ENCODE results near the gene ICAM4. TPM values are rescaled to one million over a fixed set of nuclear protein-coding genes. Genes with fewer than 3 reads are reported as not detected.

ICAM4 gene, protein sequence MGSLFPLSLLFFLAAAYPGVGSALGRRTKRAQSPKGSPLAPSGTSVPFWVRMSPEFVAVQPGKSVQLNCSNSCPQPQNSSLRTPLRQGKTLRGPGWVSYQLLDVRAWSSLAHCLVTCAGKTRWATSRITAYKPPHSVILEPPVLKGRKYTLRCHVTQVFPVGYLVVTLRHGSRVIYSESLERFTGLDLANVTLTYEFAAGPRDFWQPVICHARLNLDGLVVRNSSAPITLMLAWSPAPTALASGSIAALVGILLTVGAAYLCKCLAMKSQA
- 0.36 TPM in 1 of 5 replicates, not detected in the others for total RNA-seq (2022; extraction: Qiagen RNA extraction; ENCODE audit: low read depth)

DNA sequence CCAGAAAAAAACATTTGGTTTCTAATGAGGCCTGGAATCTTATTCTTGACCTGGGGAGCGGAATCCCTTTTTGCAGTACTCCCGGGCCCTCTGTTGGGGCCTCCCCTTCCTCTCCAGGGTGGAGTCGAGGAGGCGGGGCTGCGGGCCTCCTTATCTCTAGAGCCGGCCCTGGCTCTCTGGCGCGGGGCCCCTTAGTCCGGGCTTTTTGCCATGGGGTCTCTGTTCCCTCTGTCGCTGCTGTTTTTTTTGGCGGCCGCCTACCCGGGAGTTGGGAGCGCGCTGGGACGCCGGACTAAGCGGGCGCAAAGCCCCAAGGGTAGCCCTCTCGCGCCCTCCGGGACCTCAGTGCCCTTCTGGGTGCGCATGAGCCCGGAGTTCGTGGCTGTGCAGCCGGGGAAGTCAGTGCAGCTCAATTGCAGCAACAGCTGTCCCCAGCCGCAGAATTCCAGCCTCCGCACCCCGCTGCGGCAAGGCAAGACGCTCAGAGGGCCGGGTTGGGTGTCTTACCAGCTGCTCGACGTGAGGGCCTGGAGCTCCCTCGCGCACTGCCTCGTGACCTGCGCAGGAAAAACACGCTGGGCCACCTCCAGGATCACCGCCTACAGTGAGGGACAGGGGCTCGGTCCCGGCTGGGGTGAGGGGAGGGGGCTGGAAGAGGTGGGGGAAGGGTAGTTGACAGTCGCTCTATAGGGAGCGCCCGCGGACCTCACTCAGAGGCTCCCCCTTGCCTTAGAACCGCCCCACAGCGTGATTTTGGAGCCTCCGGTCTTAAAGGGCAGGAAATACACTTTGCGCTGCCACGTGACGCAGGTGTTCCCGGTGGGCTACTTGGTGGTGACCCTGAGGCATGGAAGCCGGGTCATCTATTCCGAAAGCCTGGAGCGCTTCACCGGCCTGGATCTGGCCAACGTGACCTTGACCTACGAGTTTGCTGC, at the start of gene ICAM4:
Gene ICAM4, plus strand, starts transcription at position 153 of the 935 bp plus-strand sequence. Its CDS starts 58 bp downstream, at position 211.

DNA sequence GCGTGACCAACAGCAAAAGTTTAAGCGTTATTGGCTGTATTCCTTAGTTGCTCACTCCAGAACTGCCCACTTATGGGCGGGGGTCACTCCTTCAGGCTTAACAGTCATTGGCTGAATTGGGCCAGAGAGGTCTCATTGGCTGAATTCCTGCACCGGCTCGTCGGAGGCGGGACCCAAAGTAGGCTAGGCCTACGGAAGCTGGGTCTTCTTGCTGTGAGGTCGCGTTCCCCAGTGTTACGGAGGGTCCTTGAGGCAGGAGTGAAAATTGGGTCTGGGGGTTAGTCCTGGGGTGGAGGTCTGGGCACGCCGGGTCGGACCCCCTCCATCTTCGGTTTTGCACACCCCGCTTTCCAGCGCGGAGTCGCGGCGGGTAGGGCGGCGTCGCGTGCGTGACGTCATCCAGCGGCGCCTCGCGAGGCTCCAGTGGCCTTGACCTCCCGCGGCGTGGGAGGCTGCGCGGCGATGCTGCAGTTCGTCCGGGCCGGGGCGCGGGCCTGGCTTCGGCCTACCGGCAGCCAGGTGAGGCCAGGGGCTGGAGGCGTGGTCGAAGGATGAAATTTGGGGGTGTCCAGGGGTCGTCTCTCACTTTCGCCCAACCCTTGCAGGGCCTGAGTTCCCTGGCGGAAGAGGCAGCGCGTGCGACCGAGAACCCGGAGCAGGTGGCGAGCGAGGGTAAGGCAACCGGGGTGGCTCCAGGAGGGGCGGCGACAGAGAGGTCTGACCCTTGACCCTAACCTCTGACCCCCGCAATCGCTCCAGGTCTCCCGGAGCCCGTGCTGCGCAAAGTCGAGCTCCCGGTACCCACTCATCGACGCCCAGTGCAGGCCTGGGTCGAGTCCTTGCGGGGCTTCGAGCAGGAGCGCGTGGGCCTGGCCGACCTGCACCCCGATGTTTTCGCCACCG, 34.7 kb upstream of the ICAM4 start, which contains the start of gene MRPL4:
Gene MRPL4, plus strand, starts transcription at position 423 of the 903 bp plus-strand sequence. Its CDS starts 40 bp downstream, at position 463.

DNA sequence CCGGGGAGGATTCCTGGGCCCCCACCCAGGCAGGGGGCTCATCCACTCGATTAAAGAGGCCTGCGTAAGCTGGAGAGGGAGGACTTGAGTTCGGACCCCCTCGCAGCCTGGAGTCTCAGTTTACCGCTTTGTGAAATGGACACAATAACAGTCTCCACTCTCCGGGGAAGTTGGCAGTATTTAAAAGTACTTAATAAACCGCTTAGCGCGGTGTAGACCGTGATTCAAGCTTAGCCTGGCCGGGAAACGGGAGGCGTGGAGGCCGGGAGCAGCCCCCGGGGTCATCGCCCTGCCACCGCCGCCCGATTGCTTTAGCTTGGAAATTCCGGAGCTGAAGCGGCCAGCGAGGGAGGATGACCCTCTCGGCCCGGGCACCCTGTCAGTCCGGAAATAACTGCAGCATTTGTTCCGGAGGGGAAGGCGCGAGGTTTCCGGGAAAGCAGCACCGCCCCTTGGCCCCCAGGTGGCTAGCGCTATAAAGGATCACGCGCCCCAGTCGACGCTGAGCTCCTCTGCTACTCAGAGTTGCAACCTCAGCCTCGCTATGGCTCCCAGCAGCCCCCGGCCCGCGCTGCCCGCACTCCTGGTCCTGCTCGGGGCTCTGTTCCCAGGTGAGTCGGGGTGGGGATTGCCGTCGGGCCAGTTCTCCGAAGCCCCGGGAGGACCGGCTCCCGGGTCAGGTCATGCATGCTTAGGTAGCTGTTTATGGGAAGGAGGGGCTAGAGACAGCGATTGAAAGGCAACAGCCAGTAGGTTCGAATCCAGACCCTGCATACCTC, 15.9 kb upstream of the ICAM4 start, which contains the start of gene ICAM1:
Gene ICAM1, plus strand, starts transcription at position 505 of the 779 bp plus-strand sequence. Its CDS starts 40 bp downstream, at position 545.

DNA sequence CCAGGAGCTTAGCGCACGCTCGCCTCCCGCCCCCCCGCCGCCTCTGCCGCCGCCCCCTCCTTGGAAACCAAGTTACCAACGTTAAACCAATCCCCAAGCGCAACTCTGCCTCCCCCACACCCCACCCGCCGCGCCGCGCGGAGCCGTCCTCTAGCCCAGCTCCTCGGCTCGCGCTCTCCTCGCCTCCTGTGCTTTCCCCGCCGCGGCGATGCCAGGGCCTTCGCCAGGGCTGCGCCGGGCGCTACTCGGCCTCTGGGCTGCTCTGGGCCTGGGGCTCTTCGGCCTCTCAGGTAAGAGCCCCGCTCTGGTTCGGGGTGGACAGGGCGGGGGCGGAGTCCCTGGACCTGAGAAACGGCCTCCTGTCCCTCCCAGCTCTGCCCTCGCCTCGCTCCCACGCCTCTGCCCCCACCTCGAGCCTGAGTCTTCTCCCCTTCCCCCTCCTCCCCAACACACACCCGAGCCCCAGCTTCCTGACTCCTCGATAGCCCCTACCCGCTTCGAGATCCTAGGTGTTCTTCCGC, 3.1 kb downstream of the ICAM4 start, which contains the start of gene ICAM5:
Gene ICAM5, plus strand, starts transcription at position 117 of the 521 bp plus-strand sequence. Its CDS starts 92 bp downstream, at position 209.

DNA sequence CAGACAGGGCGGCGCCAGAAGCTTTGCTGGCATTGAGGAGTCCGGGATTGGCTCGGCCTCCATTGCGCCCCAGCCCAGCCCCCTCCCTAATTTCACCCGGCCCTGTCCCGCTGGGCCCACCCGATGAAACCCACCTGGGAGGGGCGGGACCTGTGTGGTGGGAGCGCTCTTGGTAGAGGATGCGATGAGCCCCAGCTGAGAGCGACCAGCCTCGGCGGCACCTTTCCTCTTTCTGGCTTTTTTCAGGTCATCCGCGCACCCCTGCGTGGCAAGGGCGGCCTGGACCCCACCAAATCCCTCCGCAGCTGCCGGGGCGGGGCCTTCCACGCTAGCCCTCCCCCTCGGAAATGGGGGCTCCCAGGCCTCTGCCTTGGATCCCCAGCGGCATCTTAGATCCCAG, 22.7 kb downstream of the ICAM4 start, which contains the start of gene ZGLP1:
Gene ZGLP1, minus strand, starts transcription at position 393 of the 400 bp plus-strand sequence.

DNA sequence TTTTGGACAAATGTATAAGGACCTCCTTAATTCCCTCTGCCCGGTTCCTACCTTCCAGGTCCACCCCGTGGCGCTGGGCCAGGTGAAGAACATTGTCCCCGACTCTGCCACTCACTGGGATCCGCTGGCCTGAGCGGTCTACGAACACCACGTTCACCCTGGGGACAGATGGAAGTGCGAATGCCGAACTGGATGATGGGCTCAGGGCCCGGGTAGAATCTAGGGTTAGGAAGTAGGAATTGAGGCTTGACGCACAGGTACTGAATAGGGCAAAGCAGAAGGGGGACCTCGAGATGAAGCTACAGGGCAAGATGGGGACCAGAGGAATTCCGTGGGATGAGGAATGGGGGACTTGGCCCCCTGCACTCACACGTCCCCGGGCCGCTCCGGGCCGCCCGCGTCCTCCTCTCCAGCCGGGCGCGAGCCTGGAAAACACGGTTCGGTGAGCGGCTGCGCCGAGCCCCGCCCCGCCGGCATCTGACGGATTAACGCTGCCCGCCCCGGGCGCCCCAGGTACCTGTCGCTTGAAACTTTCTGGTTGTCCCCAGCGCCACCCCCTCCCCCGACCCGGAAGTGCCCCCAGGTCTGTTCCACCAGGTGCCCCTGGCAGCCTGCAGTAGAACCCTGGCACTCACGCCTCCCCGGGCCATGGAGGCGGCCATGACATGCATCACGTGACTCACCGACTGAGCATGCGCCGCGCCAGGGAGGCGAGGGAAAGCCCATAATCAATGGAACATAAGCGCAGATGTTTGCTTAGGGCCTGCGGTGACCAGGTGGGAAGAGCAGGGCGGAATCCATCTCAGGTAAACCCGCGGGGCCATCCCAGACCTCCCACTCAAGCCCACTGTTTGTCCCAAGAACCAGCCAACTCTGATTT, 28.8 kb downstream of the ICAM4 start, which contains the start of gene FDX2:
Gene FDX2, minus strand, starts transcription at position 681 of the 880 bp plus-strand sequence. Its CDS starts 19 bp downstream, at position 662.

DNA sequence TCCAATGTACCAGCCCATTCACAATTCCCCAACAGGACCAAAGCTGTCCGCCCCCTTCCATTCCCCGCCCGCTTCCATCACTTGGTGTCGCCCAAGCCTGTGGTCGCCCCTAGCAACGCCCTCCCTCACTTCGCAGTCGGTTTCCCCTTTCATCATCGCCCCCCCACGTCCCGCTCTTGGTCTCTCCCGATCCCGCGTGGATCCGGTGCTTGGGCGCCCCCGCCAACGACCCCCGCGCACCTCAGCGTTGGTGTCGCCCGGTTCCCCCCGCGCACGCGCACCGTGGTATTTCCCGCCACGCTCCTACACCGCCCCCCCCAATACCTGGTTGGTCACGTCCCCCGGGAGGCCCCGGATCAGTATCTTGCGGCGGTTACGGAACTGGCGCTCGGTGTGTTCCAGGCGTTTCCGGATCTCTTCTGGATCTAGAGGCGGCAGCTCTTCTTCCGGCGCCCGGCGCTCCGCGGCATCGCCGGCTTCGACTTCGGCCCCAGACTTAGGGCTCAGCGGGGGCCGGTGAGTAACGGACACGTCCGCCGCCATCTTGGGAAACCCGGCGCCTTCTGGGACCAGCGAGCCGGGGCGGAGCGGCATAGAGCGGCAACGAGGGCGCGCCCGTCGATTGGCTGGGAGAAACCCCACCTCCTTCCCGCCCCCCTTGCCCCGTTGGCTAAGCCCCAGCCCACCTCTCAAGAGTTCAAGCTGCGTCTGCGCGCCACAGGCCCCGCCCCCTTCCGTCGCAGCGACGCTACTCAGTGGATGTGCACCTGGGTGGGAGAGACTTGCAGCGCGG, 46.4 kb downstream of the ICAM4 start, which contains the start of gene RAVER1:
Gene RAVER1, minus strand, starts transcription at position 565 of the 793 bp plus-strand sequence. Its CDS starts 22 bp downstream, at position 543.

Other genes with a start within 250 kb of the ICAM4 start
- 5.4 to 11.1 TPM (median 7.4 TPM) in 5 replicates for gene SHFL, start 200.6 kb upstream of the ICAM4 start, total RNA-seq (2022; extraction: Qiagen RNA extraction; ENCODE audit: low read depth)
- gene ANGPTL6, start 184.3 kb upstream of the ICAM4 start, total RNA-seq (2022; extraction: Qiagen RNA extraction; ENCODE audit: low read depth) = 0.14 TPM in 1 of 5 replicates, not detected in the others
- 37.1 to 62.5 TPM (median 51.9 TPM) in 5 replicates for gene PPAN, start 180.6 kb upstream of the ICAM4 start, total RNA-seq (2022; extraction: Qiagen RNA extraction; ENCODE audit: low read depth)
- 3.1 to 12.6 TPM (median 7.5 TPM) in 5 replicates for gene P2RY11, start 175.3 kb upstream of the ICAM4 start, total RNA-seq (2022; extraction: Qiagen RNA extraction; ENCODE audit: low read depth)
- 137 to 194 TPM (median 166 TPM) in 5 replicates for gene EIF3G, start 167.1 kb upstream of the ICAM4 start, total RNA-seq (2022; extraction: Qiagen RNA extraction; ENCODE audit: low read depth)
- 54.4 to 64.6 TPM (median 63.6 TPM) in 5 replicates for gene DNMT1, start 92.0 kb upstream of the ICAM4 start, total RNA-seq (2022; extraction: Qiagen RNA extraction; ENCODE audit: low read depth)
- 0.65 to 1.2 TPM (median 0.86 TPM) in 5 replicates for gene S1PR2, start 55.6 kb upstream of the ICAM4 start, total RNA-seq (2022; extraction: Qiagen RNA extraction; ENCODE audit: low read depth)
- gene MRPL4, start 34.7 kb upstream of the ICAM4 start, total RNA-seq (2022; extraction: Qiagen RNA extraction; ENCODE audit: low read depth) = 45.8 to 76.2 TPM (median 71.8 TPM) in 5 replicates
- gene ICAM1, start 15.8 kb upstream of the ICAM4 start, total RNA-seq (2022; extraction: Qiagen RNA extraction; ENCODE audit: low read depth) = 2.9 to 4.9 TPM (median 4.2 TPM) in 5 replicates
- gene ICAM5, start 3.0 kb downstream of the ICAM4 start, total RNA-seq (2022; extraction: Qiagen RNA extraction; ENCODE audit: low read depth) = 0.46 to 1.8 TPM (median 0.72 TPM) in 5 replicates
- gene ZGLP1, start 22.9 kb downstream of the ICAM4 start, total RNA-seq (2022; extraction: Qiagen RNA extraction; ENCODE audit: low read depth) = 1.1 to 2.5 TPM (median 2.3 TPM) in 5 replicates
- gene FDX2, start 29.1 kb downstream of the ICAM4 start, total RNA-seq (2022; extraction: Qiagen RNA extraction; ENCODE audit: low read depth) = 13.9 to 37.4 TPM (median 32.8 TPM) in 5 replicates
- gene RAVER1, start 46.6 kb downstream of the ICAM4 start, total RNA-seq (2022; extraction: Qiagen RNA extraction; ENCODE audit: low read depth) = 15.4 to 30.9 TPM (median 29.1 TPM) in 5 replicates
- 6.3 to 9.9 TPM (median 8.0 TPM) in 5 replicates for gene ICAM3, start 52.7 kb downstream of the ICAM4 start, total RNA-seq (2022; extraction: Qiagen RNA extraction; ENCODE audit: low read depth)
- 25.9 to 50.4 TPM (median 45.7 TPM) in 5 replicates for gene TYK2, start 93.6 kb downstream of the ICAM4 start, total RNA-seq (2022; extraction: Qiagen RNA extraction; ENCODE audit: low read depth)
- gene CDC37, start 116.6 kb downstream of the ICAM4 start, total RNA-seq (2022; extraction: Qiagen RNA extraction; ENCODE audit: low read depth) = 152 to 223 TPM (median 191 TPM) in 5 replicates
- gene PDE4A, start 133.6 kb downstream of the ICAM4 start, total RNA-seq (2022; extraction: Qiagen RNA extraction; ENCODE audit: low read depth) = 2.9 to 5.3 TPM (median 4.7 TPM) in 5 replicates
- 46.2 to 74.0 TPM (median 59.3 TPM) in 5 replicates for gene KEAP1, start 216.4 kb downstream of the ICAM4 start, total RNA-seq (2022; extraction: Qiagen RNA extraction; ENCODE audit: low read depth)
- gene S1PR5, start 230.5 kb downstream of the ICAM4 start, total RNA-seq (2022; extraction: Qiagen RNA extraction; ENCODE audit: low read depth) = 1.3 to 2.7 TPM (median 2.2 TPM) in 5 replicates